GM18499 (cell line): ENCODE measurements around the gene VCL.

Source experiments
- ATAC-seq: cut with Tn5 transposase; IDR thresholded peaks from one replicate; pipeline ENCODE4 v1.9.1; 2021; ENCODE audit warnings: moderate number of reproducible peaks; ENCODE audit not compliant: insufficient read depth, unreplicated experiment

Gene VCL

DNA sequence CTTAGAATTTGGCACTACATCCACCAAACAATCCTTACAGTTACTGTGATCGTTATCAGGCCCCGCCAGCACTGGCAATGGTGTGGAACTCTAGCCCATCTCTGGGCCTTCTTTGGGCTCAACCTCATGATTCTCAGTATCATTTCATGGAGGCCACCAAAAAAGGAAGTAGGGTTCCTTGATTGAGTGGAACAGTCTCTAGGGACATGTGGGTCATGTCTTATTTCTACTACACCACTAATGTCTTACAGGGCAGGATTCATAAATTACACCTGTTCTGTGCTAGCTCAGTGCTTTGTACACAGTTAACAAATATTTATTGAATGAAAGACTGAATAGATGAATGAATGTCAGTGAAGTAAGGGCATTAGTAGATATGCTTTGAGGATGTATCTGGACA lies 98.9 kb downstream of the VCL start:
- ATAC-seq, result peak; percentile 89

DNA sequence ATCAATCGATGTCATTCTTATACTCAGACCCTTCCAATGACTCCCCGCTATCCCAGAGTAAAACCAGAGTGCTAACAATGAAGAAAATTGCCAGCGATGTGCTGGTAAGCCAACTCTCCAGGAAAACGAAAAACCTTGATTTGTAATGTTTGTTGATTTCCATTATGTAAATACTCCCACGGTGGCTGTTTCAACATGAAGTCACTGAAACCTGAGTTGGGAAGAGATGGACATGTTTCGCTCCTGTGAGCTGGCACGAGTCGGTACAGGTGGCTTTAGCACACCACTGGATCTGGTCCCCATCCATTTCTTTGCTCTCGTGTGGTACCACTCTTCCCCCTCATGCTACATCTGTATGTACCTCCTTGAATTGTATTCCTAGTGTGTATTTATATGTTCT lies 99.9 kb downstream of the VCL start:
- ATAC-seq, result no peak

DNA sequence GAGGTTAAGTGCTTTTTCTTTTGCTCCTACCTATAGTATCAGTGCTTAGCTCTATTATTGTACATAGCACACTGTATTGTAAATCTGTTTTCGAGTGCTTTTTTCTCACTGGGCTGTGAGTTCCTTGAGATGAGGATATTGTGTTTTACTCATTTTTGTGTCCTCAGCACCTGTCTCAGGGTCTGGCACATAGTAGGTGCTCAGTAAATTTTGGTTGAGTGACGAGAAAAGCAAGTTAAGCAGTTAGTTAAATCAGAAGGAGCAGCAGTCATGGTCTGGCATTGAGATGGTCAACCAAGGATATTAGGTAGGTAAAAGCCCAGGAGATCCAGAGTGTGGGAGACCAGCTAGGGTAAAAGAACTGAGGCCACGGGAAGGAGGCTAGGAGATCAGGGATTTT lies 101.5 kb downstream of the VCL start:
- no peak for ATAC-seq

DNA sequence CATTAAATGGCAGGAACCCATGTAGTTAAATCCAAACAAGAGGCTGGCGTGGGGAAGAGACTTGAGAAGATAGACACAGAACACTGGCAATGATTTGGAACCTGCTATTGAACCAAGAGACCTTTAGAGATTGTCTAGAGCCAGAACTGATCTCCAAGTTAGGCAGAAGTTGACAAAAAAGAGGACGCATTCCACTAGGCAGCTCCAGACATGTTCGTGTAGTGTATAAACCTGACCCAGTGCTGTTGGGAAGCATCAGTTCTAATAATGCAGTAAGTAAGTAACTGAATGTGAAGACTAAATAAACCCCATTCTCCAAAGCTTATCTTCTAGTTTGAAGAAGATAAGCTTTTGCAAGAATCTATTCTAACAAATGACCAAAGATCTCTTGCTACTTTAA lies 101.9 kb downstream of the VCL start:
- no peak for ATAC-seq

DNA sequence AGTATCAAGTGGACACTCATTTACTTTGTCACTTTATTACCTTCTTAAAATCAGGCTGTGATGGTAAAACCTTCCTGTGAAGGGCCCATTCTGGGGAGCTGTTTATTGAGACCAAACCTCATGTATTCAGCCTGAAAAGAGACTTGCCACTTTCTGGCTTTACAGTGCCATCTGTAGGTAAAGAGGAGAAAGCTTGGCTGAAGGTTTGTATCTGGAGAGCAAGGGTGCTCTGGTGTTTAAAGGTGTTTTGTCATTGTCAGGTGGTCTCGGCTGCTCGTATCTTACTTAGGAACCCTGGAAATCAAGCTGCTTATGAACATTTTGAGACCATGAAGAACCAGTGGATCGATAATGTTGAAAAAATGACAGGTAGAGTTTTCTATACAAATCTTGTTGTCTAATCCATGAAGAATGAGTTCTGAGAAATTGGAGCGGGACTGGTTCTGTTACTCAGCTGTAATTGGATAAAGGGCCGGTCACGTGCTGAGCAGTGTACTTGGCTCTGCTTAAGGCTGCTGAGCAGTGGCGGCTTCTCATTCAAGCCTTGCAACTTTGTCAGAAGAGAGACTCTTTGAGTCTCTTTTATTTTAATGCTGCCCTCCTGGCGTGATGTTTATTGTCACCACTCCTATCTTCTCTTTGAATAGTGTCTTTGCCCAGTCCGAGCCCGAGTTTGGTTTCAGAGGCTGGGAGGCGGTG lies 105.8 kb downstream of the VCL start:
- no peak for ATAC-seq

DNA sequence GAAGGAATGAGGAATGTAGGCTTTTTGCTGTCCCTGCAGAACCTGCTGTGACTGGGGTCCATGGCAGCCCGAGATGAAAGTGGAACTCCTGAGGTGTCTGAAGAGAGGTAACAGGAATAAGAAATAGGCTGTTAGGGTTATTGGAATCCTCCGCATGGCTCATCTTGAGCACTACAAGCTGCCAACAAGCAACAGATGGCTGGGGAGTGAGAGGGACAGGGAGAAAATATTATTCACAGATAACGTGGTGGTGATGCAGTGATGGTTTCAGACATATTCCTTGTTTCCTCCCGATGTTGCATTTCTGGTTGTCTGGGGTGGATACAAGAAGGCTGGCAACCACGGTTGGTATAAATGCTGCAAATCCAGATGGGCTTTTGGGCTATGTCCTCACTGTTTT lies 106.6 kb downstream of the VCL start:
- no peak for ATAC-seq

DNA sequence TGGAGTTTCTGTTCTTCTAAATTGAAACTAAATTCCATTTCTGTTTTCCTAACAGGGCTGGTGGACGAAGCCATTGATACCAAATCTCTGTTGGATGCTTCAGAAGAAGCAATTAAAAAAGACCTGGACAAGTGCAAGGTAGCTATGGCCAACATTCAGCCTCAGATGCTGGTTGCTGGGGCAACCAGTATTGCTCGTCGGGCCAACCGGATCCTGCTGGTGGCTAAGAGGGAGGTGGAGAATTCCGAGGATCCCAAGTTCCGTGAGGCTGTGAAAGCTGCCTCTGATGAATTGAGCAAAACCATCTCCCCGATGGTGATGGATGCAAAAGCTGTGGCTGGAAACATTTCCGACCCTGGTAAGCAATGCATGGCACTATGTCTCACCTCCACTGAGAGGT lies 107.1 kb downstream of the VCL start:
- ATAC-seq, result no peak

DNA sequence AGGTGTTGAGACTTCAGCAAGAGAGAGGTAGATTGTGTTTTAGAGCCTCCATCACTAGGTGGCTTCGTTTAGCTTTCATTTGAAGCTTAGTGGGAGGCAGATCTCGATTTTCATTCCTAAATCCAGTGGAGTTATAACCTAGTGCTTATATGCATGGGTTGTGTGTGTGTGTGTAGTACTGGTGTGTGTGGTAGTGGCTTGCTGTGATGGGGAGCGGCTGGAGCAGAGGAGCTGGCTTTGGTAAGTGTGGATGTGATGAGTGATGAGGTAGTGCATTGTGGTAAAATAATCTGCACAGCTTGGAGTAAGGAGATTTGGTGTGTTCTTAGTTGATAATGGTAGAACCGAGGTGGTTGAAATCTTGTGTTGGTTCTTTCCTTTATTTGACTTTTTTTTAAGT lies 109.5 kb downstream of the VCL start:
- no peak for ATAC-seq

DNA sequence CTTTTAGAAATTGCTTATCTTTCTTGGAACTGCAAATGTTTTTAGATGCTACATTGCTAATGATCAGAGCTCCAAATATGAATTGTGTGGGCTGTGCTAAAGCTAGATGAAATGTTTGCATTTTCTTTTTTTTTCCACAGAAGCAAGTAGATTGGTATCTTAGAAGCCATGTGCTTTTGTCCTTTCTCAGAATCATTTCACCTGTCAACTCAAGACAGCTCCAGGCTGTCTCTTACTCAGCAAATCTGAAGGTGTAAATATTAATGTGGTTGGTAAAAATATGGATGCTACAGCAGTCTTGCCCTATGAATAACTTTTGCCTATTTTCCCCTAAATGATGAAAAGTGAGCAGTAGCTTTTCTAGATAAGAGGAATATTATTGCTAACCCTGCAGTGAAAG lies 111.5 kb downstream of the VCL start:
- no peak for ATAC-seq

DNA sequence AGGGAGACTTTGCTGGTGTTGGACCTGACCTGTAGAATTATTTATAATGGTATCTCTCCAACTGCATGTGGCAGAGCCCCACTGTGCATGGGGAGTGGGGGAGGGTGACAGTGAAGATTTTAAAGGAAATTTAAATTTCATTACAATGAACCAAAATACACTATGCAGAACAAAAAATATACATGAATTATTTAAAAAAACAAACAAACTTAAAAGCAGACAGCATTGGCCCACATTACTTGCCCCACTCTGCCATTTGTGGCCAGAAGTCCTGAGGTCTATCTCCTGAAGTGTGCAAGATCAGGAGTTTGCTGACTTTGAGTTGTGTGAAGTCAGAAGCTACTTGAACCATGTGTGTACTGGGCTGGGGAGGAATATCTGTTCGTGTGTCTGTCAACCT lies 112.2 kb downstream of the VCL start:
- no peak for ATAC-seq

DNA sequence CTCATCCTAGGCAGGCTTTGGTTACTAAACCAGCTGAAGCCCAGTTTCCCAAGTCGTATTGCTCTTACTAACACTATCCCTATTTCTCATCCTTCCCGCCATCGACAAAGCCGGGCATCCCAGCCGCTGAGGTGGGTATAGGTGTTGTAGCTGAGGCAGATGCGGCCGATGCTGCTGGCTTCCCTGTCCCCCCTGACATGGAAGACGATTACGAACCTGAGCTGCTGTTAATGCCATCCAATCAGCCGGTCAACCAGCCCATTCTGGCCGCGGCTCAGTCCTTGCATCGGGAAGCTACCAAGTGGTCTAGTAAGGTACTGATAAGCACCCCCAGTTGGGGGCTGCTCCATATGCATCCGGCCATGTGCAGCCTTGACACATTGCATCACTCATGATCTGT lies 113.9 kb downstream of the VCL start:
- no peak for ATAC-seq

DNA sequence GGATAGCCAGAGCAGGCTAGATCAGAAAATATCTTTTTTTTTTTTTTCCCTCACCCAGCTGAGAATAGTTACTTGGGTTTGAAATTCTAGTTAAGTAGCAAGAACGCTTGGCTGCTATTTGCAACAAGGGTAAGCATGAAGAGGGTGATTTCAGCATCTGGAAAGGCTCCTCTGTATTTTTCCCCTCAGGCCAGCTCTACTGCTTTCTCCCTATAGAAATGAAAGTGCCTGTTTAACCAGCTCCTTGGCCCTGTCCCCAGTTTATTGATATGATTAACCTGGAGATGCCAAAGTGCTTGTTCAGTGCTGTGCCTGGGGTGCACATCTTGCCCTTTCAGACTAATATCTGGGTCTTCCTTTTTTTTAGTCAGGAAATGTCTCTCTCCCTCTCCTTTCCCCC lies 115.6 kb downstream of the VCL start:
- ATAC-seq, result no peak

DNA sequence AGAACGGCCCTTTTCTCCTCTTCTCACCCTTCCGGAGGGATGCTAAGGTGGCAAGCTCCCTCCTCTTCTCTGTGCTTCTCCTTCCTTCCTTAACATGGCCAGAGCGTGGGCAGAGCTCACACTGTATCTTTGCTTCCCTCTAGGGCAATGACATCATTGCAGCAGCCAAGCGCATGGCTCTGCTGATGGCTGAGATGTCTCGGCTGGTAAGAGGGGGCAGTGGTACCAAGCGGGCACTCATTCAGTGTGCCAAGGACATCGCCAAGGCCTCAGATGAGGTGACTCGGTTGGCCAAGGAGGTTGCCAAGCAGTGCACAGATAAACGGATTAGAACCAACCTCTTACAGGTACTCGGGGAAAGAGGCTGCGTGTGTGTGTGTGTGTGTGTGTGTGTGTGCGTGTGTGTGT lies 116.1 kb downstream of the VCL start:
- no peak for ATAC-seq

DNA sequence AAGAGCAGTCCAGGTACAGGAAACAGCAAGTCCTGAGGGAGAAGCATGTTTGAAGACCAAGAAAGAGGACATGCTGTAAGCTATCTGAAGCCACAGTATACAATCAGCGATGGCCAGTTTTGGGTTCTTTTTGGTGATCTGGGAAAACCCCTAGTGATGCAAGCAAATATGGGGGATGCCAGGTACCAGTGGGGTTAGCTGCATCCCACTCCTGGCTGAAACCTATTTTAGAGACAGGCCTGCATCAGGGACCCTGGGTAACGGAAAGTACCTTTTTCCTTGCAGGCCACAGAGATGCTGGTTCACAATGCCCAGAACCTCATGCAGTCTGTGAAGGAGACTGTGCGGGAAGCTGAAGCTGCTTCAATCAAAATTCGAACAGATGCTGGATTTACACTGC lies 119.8 kb downstream of the VCL start:
- ATAC-seq, result no peak

DNA sequence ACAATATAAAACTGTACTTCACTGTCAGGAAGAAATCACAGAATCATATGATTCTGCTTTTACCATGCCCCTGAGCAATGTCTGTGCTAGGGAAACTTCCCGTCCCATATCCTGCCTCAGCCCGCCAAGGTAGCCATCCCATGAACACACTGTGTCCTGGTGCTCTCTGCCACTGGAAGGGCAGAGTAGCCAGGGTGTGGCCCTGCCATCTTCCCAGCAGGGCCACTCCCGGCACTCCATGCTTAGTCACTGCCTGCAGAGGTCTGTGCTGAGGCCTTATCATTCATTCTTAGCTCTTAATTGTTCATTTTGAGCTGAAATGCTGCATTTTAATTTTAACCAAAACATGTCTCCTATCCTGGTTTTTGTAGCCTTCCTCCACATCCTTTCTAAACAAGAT lies 120.9 kb downstream of the VCL start:
- no peak for ATAC-seq

DNA sequence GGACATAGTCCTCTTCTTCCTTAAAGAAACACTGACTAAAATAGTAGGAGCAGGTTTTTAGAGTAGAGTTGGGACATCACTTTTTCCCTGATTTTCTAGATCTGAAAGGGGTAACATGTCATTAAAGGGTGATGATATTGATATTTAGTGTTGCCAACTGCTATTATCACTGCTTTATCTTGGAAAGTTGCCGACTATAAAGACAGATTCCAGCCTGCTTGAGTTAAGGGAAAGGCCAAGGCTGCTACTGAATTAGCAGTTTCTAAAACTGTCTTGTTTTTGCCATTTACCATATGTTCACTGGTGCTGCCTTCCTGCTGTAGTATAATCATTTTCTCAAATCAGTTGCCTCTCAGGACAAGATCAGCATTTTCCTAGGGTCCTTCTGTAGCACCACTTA lies 123.0 kb downstream of the VCL start:
- no peak for ATAC-seq

DNA sequence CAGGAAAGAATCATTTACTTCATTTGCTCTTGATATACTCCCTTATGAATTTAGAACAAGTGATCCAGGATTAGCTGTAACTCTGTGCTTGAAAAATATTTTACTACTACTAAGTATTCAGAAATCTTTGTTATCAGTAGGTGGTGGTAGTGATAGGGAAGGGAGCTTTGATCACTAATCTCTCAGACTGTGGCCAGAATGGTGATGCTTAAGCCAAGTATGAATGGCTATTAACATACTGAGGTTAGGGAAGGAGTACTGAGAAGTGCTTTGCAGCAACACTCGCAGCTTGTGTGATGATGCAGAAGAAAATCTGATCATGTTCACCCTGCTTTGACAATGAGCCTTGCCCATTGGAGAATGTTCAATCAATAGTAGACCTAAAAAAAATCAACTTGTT lies 123.5 kb downstream of the VCL start:
- ATAC-seq, result no peak

DNA sequence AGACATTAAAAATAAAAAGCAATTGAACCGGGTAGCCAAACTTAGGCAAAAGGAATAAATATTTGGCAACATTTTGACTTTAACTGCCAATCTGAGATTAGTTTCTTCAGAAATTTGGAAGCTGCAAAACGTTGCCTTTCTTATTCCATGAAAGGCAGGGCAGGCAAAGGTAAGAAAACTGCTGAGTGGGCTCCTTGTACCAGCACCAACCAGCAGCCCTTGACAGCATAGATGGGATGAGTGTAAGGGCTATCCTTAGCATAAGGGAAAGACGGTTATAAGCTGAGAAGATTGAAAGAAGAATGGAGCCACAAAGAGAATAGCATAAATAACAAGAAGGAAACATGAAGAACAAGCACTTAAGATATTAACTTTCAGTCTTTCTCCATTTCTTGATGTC lies 124.1 kb downstream of the VCL start:
- no peak for ATAC-seq

DNA sequence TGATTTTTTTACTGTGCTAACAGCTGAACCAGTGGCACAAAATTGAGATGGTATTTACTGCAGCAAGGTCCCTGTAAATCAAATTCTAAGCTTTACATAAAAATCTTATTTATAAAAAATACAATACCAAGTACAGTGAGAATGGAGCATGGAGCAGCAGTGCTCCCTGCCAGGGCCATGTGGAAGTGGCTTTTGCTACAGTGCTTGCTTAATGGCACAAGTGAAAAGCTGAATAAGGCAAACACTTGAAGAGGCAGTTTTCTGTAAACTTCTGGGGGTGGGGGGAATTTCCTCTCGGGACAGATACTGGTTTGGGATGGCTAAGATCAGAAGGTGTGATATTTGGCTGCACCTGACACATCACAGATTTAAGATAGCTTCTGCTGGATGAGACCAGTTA lies 125.2 kb downstream of the VCL start:
- ATAC-seq, result no peak

DNA sequence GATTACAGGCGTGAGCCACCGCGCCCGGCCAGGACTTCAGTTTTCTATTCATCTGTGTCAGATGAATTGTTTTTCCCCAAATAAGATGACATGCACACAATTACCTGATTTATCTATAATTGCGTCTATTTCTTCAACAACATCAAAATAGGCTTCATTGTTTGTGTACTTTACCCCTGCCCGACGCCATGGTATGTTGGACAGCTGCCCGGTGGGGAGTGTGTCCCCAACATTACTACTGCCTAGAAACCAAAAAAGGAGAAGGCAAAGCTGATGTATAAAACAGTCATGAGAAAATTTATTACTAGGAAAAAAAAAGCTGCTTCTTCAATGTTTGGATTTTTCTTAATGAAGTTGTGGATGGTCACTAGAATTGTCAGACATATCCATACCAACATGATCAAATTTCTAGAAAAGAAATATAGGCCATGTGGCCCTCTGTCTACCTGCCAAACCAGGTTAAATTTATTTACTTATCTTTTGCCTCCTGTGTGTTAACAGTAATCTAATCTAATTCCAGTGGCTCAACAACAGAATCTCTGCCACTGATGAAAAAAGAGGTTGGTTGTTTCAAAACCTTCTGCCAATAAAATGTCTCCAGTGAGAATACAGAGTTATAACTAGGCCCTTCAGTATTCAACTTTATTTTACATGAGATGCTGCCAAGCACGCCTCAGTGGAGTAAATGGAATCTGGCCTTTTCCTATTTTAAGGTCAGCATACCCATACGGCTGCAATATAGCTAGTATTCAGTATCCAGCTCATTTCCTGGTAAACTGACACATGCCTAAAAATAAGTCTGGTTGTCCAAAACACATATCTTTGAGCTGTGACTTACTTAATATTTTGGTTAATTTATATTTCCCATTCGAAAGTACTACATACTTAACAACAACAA lies 136.3 kb downstream of the VCL start:
- no peak for ATAC-seq

DNA sequence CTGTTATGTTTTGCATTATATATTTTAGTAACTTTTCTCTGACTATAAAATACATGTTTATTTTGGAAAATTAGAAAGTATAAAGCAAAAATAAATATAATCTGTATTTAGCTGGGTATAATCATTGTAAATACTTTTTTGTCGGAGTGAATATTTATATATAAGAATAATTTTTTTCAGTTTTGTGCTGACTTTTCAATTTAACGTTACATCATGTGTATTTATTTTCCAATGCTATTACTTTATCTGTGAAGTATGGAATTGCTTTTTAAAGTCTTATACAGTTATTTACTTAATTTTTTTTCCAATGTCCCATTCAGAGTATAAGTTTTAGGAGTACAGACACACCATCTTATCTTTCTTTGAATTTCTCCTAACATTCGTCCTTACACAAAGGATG lies 137.5 kb downstream of the VCL start:
- no peak for ATAC-seq

DNA sequence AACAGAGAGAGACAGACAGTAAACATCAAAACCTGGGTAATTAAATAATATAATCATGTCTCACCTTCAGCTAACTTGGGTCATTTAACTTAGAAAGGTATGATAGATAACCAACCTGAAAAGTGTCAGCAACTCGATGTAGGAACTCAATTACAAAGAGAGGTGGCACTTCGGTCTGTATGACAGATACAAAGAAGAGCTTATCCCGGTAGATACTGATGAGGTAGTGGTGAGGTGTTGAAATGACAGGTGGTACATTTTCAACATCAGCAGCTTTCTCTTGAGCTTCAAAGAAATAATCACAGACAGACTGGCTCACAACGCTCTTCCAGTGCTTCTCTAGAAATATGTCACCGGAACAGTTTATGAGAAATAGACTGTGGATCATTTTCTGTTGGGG lies 140.1 kb downstream of the VCL start:
- ATAC-seq, result no peak
